ENCODE data around the gene AKAP7.

The AKAP7 gene

GRCh38 chr6:131205481-131206244 lies 70.4 kb downstream of the AKAP7 start:
- DNase-seq = no peak

GRCh38 chr6:131206463-131207251 lies 71.4 kb downstream of the AKAP7 start:
- DNase-seq = no peak

- DNase-seq = no peak
Measured at GRCh38 chr6:131208787-131209186, 73.5 kb downstream of the AKAP7 start.

- DNase-seq = no peak
Measured at GRCh38 chr6:131210469-131210868, 75.2 kb downstream of the AKAP7 start.

- no peak for DNase-seq
Measured at GRCh38 chr6:131212024-131212423, 76.8 kb downstream of the AKAP7 start.

DNA sequence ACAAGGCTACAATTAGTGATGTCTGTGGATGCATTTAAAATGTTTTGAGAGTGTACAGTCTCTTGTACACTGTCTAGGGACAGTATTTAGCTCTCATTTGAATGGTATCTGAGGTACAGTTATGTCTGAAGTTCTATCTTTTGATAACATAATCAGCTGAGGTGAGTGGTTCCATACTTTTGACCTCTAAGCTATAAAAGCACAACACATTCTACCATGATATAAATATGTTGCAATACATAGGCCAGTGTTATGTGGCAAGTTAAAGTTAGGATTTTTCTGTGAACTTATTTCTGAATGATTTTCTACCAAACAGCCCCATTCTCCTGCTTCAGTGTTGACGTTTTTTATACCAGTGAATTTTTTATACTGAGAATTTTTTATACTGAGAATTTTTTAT lies 77.6 kb downstream of the AKAP7 start:
- no peak for DNase-seq

DNA sequence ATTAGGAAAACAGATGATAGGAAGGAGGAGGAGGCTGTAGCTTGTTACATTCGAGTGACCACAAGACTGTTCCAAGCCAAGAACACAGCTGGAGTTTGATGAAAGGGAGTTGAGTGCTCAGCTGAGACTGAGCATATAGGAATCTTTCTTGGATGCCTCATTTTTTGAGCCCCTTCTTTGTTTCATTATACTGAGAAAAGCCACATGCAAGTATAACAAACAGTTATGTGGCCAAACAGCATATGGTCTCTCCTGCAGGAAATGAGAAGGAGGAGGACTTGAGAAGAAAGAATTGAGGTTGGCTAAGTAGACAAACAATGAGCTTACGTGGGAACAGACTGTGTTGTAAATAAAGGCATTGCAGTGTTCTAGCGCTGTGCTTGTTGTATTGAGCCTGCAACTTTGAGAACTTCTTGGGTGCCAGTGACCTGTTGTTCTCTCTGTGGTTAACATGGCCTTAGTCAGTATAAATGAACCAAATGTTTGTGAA lies 78.3 kb downstream of the AKAP7 start:
- no peak for DNase-seq

GRCh38 chr6:131215219-131215618 lies 80.0 kb downstream of the AKAP7 start:
- no peak for DNase-seq

- DNase-seq = no peak
Measured at GRCh38 chr6:131216246-131216645, 81.0 kb downstream of the AKAP7 start.

GRCh38 chr6:131222773-131223172 lies 87.5 kb downstream of the AKAP7 start:
- DNase-seq = no peak

DNA sequence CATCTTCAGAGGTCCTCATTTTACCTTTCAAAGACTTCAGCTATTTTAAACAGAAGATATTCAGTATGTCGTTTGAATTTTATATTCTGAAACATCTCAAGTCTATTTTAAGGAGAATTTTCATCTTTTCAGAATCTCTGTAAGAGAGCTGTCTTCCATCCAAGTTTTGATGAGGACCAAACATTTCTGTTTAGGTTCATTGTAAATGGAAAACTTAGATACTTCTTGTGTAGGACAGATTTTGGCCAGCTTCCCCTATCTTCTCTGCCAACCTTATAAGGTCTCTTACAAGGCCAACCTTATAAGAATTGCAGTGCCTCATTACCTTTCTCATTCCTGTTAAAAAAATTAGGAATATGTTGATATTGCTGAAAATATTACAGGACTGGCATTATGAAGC lies 88.1 kb downstream of the AKAP7 start:
- no peak for DNase-seq

DNA sequence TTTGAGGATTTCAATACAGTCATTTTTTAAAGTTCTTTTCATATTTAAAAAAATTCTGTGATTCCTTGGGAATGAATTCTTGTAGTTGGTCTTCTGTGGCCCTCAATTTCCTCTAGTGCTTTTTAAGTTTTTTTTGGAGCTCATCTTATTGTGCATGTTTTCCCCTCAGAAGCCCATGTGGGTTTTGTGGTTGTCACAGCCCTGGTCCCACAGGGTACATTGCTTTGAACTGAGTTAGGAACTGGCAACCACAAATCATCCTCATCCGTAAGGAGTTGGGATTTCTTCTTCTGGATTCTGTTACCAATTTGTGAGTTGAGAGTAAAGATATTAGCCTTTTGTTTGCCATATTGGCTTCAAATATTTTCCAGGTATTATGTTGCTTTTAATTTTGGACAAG lies 89.9 kb downstream of the AKAP7 start:
- no peak for DNase-seq

DNA sequence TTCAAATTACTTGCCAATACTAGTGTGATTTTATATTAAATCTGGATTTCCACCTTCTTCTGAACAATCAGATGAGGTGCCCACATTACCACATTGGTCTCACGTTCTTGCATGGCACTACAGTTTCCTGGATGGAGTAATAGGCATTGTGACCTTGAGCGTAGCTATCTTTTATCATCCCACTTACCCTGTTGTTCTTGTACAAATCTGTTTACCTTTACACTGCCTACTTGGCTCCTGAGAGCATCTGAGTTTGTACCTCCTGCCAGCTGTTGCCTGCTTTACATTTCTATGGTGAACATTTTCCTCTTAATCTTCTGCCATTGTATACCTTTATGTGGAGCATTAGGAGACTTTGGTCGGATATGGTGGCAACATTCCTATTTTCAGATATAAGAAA lies 90.7 kb downstream of the AKAP7 start:
- no peak for DNase-seq

GRCh38 chr6:131226459-131227157 lies 91.3 kb downstream of the AKAP7 start:
- DNase-seq = no peak

GRCh38 chr6:131227158-131227543 lies 91.9 kb downstream of the AKAP7 start:
- no peak for DNase-seq

GRCh38 chr6:131231103-131231502 lies 95.8 kb downstream of the AKAP7 start:
- DNase-seq = no peak

GRCh38 chr6:131231891-131232290 lies 96.6 kb downstream of the AKAP7 start:
- no peak for DNase-seq

GRCh38 chr6:131244942-131245341 lies 109.7 kb downstream of the AKAP7 start:
- peak; percentile 51 for DNase-seq

- DNase-seq = no peak
Measured at GRCh38 chr6:131250122-131250521, 114.9 kb downstream of the AKAP7 start.

DNA sequence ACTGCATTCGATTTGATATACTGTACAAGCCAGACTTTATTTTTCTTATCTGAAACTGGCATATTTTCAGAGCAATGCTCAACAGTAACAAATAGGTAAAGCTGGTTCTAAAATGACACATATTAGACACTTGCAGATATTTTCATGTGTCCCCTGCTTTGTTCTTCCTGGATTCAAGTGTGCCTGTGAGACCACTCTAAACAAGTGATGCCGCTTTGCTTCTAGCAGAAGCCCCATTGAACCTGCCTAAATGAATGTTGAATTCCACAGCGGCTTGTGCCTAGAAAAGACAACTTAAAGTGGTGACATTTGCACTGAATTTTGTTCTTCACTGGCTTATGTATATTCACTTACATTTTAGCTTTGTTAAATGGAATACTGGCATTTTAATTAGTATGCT lies 115.7 kb downstream of the AKAP7 start:
- DNase-seq = no peak

DNA sequence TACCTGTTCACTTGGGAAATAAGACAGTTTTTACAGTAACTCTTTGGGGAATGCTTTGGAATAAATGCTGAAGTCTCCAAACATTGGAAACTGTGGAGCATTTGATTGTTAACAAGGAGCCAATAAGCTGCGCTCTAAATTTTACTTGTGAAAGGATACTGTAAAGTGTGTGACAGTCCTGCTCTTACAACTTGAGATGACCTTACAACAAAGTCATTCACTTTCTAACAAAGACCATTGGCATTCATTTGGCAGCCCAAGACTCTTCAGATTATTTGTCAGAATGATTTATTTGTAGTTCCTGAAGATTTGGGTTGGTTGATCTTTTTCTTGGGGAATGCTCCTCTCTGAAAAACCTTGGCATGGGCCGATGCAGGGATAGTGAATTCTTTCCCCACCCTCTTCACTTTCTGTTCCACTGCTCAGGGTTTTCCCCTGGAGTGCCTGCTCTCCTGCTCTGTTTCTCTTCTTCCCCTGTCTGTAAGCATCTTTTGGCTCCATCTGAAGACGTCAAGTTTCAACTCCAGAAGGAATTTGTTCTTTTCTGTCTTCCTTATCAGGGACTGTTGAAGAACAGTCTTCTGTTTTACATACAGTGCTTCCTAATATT lies 116.4 kb downstream of the AKAP7 start:
- DNase-seq = no peak

DNA sequence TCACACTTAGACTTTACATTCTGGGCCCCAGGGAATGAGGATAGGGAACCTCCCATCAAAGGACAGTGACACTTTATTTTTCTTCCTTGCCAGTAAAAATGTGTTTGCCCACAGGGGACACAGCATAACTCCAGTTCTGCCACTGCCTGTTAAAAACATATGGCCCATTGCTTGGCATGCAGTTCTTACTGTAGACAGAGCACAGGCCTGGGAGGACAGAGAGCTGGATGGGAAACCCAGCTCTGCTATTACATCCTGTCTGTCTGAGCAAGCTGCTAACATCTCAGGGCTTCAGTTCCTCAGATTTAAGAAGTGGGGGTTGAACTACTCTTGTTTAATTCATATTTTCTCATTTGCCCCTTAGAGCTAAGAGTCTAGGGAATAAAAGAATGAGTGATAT lies 120.2 kb downstream of the AKAP7 start:
- no peak for DNase-seq

DNA sequence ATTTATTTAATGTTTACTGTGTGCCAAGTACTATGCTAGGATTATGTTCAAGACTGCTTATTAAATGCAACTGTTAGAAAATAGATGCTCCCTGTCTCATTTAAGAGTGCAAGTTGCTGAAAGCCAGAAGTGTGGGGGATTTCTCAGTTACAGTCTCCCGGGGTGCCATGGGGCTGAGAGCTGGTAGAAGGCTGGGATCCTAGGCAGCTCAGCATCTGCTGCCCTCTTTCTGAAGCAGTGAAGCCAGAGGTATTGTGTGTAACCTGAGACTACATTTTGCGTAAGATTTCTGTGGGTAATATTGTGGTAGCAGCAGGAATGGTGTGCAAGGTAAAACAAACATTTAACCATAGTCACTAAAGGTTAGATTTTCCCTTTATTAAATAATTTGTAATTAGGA lies 120.6 kb downstream of the AKAP7 start:
- no peak for DNase-seq
